ENCODE results near the gene NNMT. TPM values are rescaled to one million over a fixed set of nuclear protein-coding genes. Genes with fewer than 3 reads are reported as not detected.

The NNMT gene
- total RNA-seq, 1 experiment from 2014 or later = not detected

DNA sequence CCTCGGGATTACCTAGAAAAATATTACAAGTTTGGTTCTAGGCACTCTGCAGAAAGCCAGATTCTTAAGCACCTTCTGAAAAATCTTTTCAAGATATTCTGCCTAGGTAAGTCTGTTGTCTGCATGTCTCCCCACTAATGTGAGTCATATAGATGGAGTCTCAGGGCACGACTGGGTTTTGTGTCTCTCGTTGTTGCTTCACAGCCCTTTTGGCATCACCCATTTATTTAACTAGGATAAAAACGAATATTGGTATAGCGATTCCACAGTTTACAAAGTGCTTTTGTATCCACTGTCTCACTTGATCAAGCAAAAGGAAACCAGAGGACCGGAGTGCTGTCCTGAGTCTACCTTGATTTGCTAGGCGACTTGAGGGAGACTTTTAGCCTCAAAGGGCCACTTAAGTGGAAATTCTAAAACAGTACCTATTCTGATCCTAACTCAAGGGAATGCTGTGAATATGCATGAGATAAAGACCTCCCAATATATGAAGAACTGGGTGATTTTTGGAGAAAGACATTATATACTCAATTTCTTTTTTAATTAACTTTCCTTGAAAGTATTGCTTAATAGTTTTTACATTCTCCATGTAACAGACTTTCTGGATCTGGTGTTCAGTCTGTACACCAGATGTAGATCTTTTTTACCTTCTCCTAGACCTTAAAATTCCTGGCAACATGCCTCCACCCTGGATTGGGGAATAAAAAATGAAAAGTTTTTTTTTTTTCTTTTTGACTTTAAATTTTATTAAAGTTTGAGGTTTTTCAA lies 590 bp downstream of the NNMT start:
- H3K23me2 ChIP-seq (ENCODE audit: insufficient read length, low read depth, low read length, poor library complexity, severe bottlenecking) = no peaks in the 10 kb centered on the region
- no peak overlapping the region for H3K4ac ChIP-seq (ENCODE audit: low read depth, low read length)
- H3K18ac ChIP-seq (ENCODE audit: insufficient read length, low read depth, low read length) = no peak overlapping the region
- Mint-ChIP-seq H3K4me3 (no peak overlapping the region), H3K9me3 (peaks cover 13 to 19% of the 10 kb centered on the region in 2 experiments), H3K4me1 (no peaks in the 10 kb centered on the region), H3K27me3 (ENCODE audit: low read depth) (no peaks in the 10 kb centered on the region; the same call in 1 of the 2 replicates), H3K27ac (no peak overlapping the region), H3K36me3 (ENCODE audit: insufficient read depth in 1 of 3, low read depth in 3 of 3) (peaks cover 0 to 14% (median 0%) of the 10 kb centered on the region in 3 experiments; a peak in 4 of 7 replicates)
- no peak overlapping the region for H3K56ac ChIP-seq (ENCODE audit: insufficient read length, low read depth, low read length)
- no peaks in the 10 kb centered on the region for H3K27me3 ChIP-seq (ENCODE audit: insufficient read depth, low read length)
- H4K5ac ChIP-seq (ENCODE audit: insufficient read length, low read depth, low read length) = no peak overlapping the region
- no peaks in the 10 kb centered on the region for H3K9me3 ChIP-seq (ENCODE audit: control insufficient read depth, low read depth, low read length)
- no peak overlapping the region for H4K8ac ChIP-seq (replicated peaks; ENCODE audit: insufficient read length, low read depth, low read length)
- no peak for DNase-seq
- H2BK5ac ChIP-seq (ENCODE audit: insufficient read length, low read length) = no peak overlapping the region
- no peak overlapping the region for H3K4me2 ChIP-seq (ENCODE audit: insufficient read depth, insufficient read length, low read length)
- H3K4me1 ChIP-seq (ENCODE audit: insufficient read depth, low read length) = no peaks in the 10 kb centered on the region
- H3K14ac ChIP-seq (ENCODE audit: insufficient read depth, low read length) = no peak overlapping the region
- no peak overlapping the region for H2AFZ ChIP-seq (ENCODE audit: low read length)
- no peak overlapping the region for H2AK5ac ChIP-seq (ENCODE audit: insufficient read length, low read length)
- H3K79me2 ChIP-seq (ENCODE audit: insufficient read depth, low read length) = no peaks in the 10 kb centered on the region
- WGBS (ENCODE audit: extremely low coverage, insufficient read length, low lambda C conversion rate) = no CpG with 5 or more reads among the region's 7 CpGs
- no peak overlapping the region for H3T11ph ChIP-seq (ENCODE audit: low read length)
- H3K23ac ChIP-seq (ENCODE audit: insufficient read length, low read depth, low read length) = no peak overlapping the region
- H4K20me1 ChIP-seq (ENCODE audit: control insufficient read depth, insufficient read depth, insufficient read length) = no peaks in the 10 kb centered on the region
- no peak overlapping the region for H3K27ac ChIP-seq (ENCODE audit: insufficient read length, low read depth, low read length)
- no peak overlapping the region for H3K9ac ChIP-seq (ENCODE audit: extremely low read depth, insufficient read length, low read length)
- H2BK12ac ChIP-seq (ENCODE audit: insufficient read length, low read depth, low read length) = no peak overlapping the region
- H2BK20ac ChIP-seq (ENCODE audit: low read depth, low read length, poor library complexity, severe bottlenecking) = no peak overlapping the region
- H2BK120ac ChIP-seq (ENCODE audit: low read depth, low read length, poor library complexity, severe bottlenecking) = no peak overlapping the region
- TF ChIP-seq, protein P1, sequence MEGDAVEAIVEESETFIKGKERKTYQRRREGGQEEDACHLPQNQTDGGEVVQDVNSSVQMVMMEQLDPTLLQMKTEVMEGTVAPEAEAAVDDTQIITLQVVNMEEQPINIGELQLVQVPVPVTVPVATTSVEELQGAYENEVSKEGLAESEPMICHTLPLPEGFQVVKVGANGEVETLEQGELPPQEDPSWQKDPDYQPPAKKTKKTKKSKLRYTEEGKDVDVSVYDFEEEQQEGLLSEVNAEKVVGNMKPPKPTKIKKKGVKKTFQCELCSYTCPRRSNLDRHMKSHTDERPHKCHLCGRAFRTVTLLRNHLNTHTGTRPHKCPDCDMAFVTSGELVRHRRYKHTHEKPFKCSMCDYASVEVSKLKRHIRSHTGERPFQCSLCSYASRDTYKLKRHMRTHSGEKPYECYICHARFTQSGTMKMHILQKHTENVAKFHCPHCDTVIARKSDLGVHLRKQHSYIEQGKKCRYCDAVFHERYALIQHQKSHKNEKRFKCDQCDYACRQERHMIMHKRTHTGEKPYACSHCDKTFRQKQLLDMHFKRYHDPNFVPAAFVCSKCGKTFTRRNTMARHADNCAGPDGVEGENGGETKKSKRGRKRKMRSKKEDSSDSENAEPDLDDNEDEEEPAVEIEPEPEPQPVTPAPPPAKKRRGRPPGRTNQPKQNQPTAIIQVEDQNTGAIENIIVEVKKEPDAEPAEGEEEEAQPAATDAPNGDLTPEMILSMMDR (conservative IDR thresholded peaks at IDR 0.05) = no peak
- no peak overlapping the region for H2BK15ac ChIP-seq (ENCODE audit: low read depth, low read length)
- no peaks in the 10 kb centered on the region for H3K79me1 ChIP-seq (ENCODE audit: insufficient read depth, low read depth, low read length, poor library complexity, severe bottlenecking)
- no peak overlapping the region for H4K91ac ChIP-seq (ENCODE audit: insufficient read length, low read depth, low read length)
